ENCODE data around the gene KLHL40.
A peak's percentile ranks its signal among the peaks of the same experiment; 100 is the strongest.

The KLHL40 gene

GRCh38 chr3:42657675-42658074, 27.7 kb upstream of the KLHL40 start:
- DNase-seq: no peak

- DNase-seq: no peak
These were observed 27.1 kb upstream of the KLHL40 start for GRCh38 chr3:42658091-42658770.

GRCh38 chr3:42658771-42659390, 26.5 kb upstream of the KLHL40 start:
- DNase-seq: no peak

GRCh38 chr3:42659451-42660130, 25.7 kb upstream of the KLHL40 start:
- no peak for DNase-seq

GRCh38 chr3:42660131-42660715, 25.1 kb upstream of the KLHL40 start:
- DNase-seq: peak; percentile 13

- DNase-seq: no peak
These were observed 24.4 kb upstream of the KLHL40 start for GRCh38 chr3:42660898-42661297.

- DNase-seq: no peak
These were observed 23.7 kb upstream of the KLHL40 start for GRCh38 chr3:42661593-42662022.

- no peak for DNase-seq
These were observed 23.1 kb upstream of the KLHL40 start for GRCh38 chr3:42662037-42662812.

GRCh38 chr3:42662813-42663535, 22.4 kb upstream of the KLHL40 start:
- no peak for DNase-seq

- no peak for DNase-seq
These were observed 21.5 kb upstream of the KLHL40 start for GRCh38 chr3:42663581-42664437.

- DNase-seq: no peak
These were observed 20.9 kb upstream of the KLHL40 start for GRCh38 chr3:42664438-42664803.

- DNase-seq: no peak
These were observed 20.1 kb upstream of the KLHL40 start for GRCh38 chr3:42665050-42665878.

- no peak for DNase-seq
These were observed 19.3 kb upstream of the KLHL40 start for GRCh38 chr3:42666022-42666421.

- DNase-seq: no peak
These were observed 18.7 kb upstream of the KLHL40 start for GRCh38 chr3:42666577-42666998.

- no peak for DNase-seq
These were observed 18.2 kb upstream of the KLHL40 start for GRCh38 chr3:42667096-42667522.

- no peak for DNase-seq
These were observed 17.6 kb upstream of the KLHL40 start for GRCh38 chr3:42667523-42668412.

- no peak for DNase-seq
These were observed 16.9 kb upstream of the KLHL40 start for GRCh38 chr3:42668413-42668760.

GRCh38 chr3:42668793-42669217, 16.5 kb upstream of the KLHL40 start:
- DNase-seq: no peak

GRCh38 chr3:42670051-42670576, 15.2 kb upstream of the KLHL40 start:
- DNase-seq: no peak
